Spleen (tissue), 11 donors: ENCODE data around the gene CMTM7. TPM values are rescaled to one million over a fixed set of nuclear protein-coding genes. Genes with fewer than 3 reads are reported as not detected.

Experiments used
- DNase-seq: peaks from one replicate; pipeline ENCODE4 v3.0.0-alpha.2; 2020
- H3K27ac ChIP-seq, 8 donors: fragments of 200-600 bp; sonication (generic) in 7 of 8; 1 replicate in 4 of 8; 2 replicates in 4 of 8; pipeline versions ENCODE4 v1.5.0 to v1.8.0; 2016 to 2021; ENCODE audit warnings: inconsistent platforms in 4 of 8, mild to moderate bottlenecking in 4 of 8, moderate library complexity in 1 of 8
- H3K27me3 ChIP-seq, 7 donors: fragments of 200-600 bp; sonication (generic) in 6 of 7; replicated peaks in 1 of 7; 1 replicate in 4 of 7; 2 replicates in 3 of 7; pipeline versions ENCODE4 v1.5.0 to v1.8.0; 2016 to 2021; ENCODE audit warnings: inconsistent platforms in 3 of 7, mild to moderate bottlenecking in 1 of 7
- H3K36me3 ChIP-seq, 6 donors: fragments of 200-600 bp; sonication (generic) in 5 of 6; 1 replicate in 4 of 6; 2 replicates in 2 of 6; pipeline versions ENCODE4 v1.5.0 to v1.8.0; 2016 to 2021; ENCODE audit warnings: inconsistent platforms in 2 of 6
- H3K4me1 ChIP-seq, 6 donors: fragments of 200-600 bp; sonication (generic) in 5 of 6; 1 replicate in 3 of 6; 2 replicates in 3 of 6; pipeline versions ENCODE4 v1.5.0 to v1.8.0; 2016 to 2021; ENCODE audit warnings: inconsistent platforms in 3 of 6
- H3K4me3 ChIP-seq, 8 donors: fragments of 200-600 bp; sonication (generic) in 7 of 8; 1 replicate in 4 of 8; 2 replicates in 4 of 8; pipeline versions ENCODE4 v1.5.0 to v1.8.0; 2016 to 2021; ENCODE audit warnings: inconsistent platforms in 4 of 8, mild to moderate bottlenecking in 4 of 8, moderate library complexity in 2 of 8
- H3K9me3 ChIP-seq, 8 donors: fragments of 200-600 bp; sonication (generic) in 7 of 8; 1 replicate in 4 of 8; 2 replicates in 4 of 8; pipeline versions ENCODE4 v1.5.0 to v1.8.0; 2016 to 2021; ENCODE audit warnings: inconsistent platforms in 4 of 8
- POLR2A ChIP-seq, 3 donors: fragments of 450-650 bp; IDR thresholded peaks; one replicate each; pipeline ENCODE4 v1.5.1; 2017; ENCODE audit warnings: antibody characterized with exemption in 3 of 3, mild to moderate bottlenecking in 1 of 3
- POLR2AphosphoS5 ChIP-seq, 3 donors: sonication (generic); formaldehyde crosslinking; IDR thresholded peaks; one replicate each; pipeline ENCODE4 v1.5.1; 2017; ENCODE audit warnings: antibody characterized with exemption in 3 of 3
- WGBS, 5 donors: extraction: QIAGEN DNeasy Blood & Tissue Kit in 3 of 5; methylation state at CpG; one replicate each; pipeline versions ENCODE4 v1.1.5 to v1.1.7; 2013 to 2018; 5-methylcytosine and 5-hydroxymethylcytosine counted together
- intact Hi-C: fragments of 100-400 bp; cut with DNase I; formaldehyde crosslinking; loops from one replicate; pipeline ENCODE4 v1.15.0; 2023; ENCODE audit warnings: low total_unique reads
- polyA plus RNA-seq, 3 donors: library from polyadenylated mRNA; stranded (reverse); fragments of 200-250 nt; gene quantifications; one replicate each; pipeline ENCODE4 v1.2.1, GENCODE V29; 2013
- total RNA-seq, 7 donors: library from RNA; depleted of rRNA in 3 of 7; stranded (reverse); fragments of >200 nt in 3 of 7; fragmentation: NEBNext Ultra II Directional in 4 of 7; extraction: Animal tissue kit (Norgen Biotek cat#: 25700) in 4 of 7; gene quantifications; one replicate each; pipeline versions ENCODE4 v1.1.0 to v1.2.1, GENCODE V29; 2016 to 2021
- TF ChIP-seq, protein P1 (sequence below), 11 experiments: fragments of 200-600 bp in 7 of 11; fragments of 450-650 bp in 4 of 11; sonication (generic) in 4 of 11; IDR thresholded peaks in 8 of 11; conservative IDR thresholded peaks in 3 of 11; 1 replicate in 7 of 11; 2 replicates in 4 of 11; pipeline versions ENCODE4 v1.4.0 to v1.8.0; 2016 to 2021; ENCODE audit warnings: antibody characterized with exemption in 11 of 11, inconsistent platforms in 4 of 11, mild to moderate bottlenecking in 1 of 11
- donor health status: healthy with polysubstance abuse.
- donor health status: DM: no; HTN: no; CAD: no; lungs with moderate emphysema.
- donor health status: DM: no; HTN: no; CAD: no.
- donor health status: Bipolar disorder and iron deficiency.
- donor health status: healthy.
- donor health status: DM: no; HTN: no; CAD: no.
- donor health status: DM: yes; HTN: yes; CAD: no.

Gene CMTM7
- total and polyA plus RNA-seq, 10 donors = 27.6 to 92.0 (median 47.5) TPM

DNA sequence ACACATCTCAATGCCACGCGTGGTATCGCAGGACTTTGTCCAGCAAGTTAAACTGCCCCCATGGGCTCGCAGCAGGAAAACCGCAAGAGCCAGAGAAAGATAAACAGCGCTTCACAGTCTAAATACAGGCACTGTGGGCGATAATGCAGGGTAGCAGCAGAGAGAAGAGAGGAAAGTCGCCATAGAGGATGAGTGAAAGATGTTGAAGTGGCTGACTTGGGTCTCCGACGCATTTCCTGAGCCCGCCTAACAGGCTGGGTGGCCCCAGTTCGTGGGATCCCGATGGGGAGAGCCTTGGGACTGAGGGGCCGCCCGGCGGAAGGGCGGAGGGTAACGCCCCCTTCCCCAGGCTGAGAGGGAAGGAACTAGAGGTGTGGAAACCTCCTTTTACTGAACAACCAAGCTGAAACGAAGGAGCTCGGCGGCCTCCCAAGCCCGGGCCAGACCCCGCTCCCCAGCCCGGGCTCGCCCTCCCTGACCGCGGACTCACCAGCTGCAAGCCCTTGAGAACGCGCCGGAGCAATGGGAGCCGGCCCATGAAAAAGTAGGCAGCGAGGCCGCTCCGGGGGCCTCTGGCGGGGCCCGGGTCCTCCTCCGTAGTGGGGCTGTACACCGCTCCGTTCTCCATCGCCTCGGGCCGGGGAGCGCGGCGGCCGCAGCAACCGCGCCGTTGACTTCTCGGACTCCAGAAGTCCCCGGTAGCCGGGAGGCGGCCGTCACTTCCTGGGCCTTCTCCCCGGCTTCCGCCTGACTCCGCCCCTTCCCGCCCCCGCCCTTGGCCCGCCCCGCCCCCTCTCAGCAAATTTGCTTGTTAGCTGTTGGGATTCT, 110.7 kb downstream of the CMTM7 start, which contains the start of gene CMTM6:
Gene CMTM6 (minus strand): TSS at position 735 of the 828 bp plus-strand sequence. CDS start 107 bp downstream, at position 628.
- WGBS, 5 donors = 0% methylated on average over 46 to 61 of the region's 61 CpGs
- no peaks in the 10 kb centered on the region for H3K27me3 ChIP-seq
- peaks cover 8 to 54% (median 49%) of the 10 kb centered on the region in 6 donors for H3K4me1 ChIP-seq
- H3K36me3 ChIP-seq = peaks cover 0 to 4% (median 0%) of the 10 kb centered on the region in 6 donors
- no peaks in the 10 kb centered on the region for H3K9me3 ChIP-seq
- TF ChIP-seq, protein P1, sequence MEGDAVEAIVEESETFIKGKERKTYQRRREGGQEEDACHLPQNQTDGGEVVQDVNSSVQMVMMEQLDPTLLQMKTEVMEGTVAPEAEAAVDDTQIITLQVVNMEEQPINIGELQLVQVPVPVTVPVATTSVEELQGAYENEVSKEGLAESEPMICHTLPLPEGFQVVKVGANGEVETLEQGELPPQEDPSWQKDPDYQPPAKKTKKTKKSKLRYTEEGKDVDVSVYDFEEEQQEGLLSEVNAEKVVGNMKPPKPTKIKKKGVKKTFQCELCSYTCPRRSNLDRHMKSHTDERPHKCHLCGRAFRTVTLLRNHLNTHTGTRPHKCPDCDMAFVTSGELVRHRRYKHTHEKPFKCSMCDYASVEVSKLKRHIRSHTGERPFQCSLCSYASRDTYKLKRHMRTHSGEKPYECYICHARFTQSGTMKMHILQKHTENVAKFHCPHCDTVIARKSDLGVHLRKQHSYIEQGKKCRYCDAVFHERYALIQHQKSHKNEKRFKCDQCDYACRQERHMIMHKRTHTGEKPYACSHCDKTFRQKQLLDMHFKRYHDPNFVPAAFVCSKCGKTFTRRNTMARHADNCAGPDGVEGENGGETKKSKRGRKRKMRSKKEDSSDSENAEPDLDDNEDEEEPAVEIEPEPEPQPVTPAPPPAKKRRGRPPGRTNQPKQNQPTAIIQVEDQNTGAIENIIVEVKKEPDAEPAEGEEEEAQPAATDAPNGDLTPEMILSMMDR (IDR thresholded peaks at IDR 0.05 in 8 of 11, conservative IDR thresholded peaks at IDR 0.05 in 3 of 11) = peak in 2 of 11 experiments; percentile 7 to 19
- TF ChIP-seq POLR2A (IDR thresholded peaks at IDR 0.05) (peak in 1 of 3 donors; percentile 45), POLR2AphosphoS5 (IDR thresholded peaks at IDR 0.05) (peak; percentile 72 to 92 (median 85))
- intact Hi-C loops = no loop called here
- H3K4me3 ChIP-seq = peak within 1 kb of the TSS; percentile 65 to 98 (median 87)
- peak within 1 kb of the TSS; percentile 90 to 100 (median 99) for H3K27ac ChIP-seq
- DNase-seq = peak; percentile 96

DNA sequence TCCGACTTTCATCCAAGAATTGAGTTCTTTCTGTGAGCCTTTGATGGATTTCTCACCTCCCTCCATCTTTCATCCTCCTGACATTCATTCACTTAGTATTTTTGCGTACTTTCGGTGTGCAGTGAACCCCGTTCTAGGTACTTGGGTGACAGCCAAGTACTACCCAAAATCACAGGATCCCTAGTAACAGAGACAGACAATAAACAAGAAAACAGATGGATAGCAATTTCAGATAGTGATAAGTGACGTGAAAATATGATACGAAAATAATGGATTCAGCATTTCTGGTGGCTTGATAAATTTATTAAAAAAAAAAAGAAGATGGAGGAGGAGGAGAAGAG, 111.3 kb downstream of the CMTM7 start:
- peaks cover 0 to 4% (median 0%) of the 10 kb centered on the region in 6 donors for H3K36me3 ChIP-seq
- no peaks in the 10 kb centered on the region for H3K9me3 ChIP-seq
- DNase-seq = no peak
- WGBS, 5 donors = 0 to 4% (median 1%) methylated on average over 6 of the region's 6 CpGs
- H3K4me1 ChIP-seq = peaks cover 8 to 49% (median 43%) of the 10 kb centered on the region in 6 donors
- peak overlapping the region; percentile 90 to 100 (median 99) for H3K27ac ChIP-seq
- intact Hi-C loops = no loop called here
- TF ChIP-seq POLR2AphosphoS5 (IDR thresholded peaks at IDR 0.05) = no peak
- H3K4me3 ChIP-seq = peak overlapping the region; percentile 65 to 98 (median 87)
- no peaks in the 10 kb centered on the region for H3K27me3 ChIP-seq

Other genes with a start within 250 kb of the CMTM7 start
- 1 to 10 TPM; 1.0 to 3.5 (median 2.2) TPM for gene CMTM8, start 153.2 kb upstream of the CMTM7 start, total RNA-seq
- gene CMTM8, start 153.2 kb upstream of the CMTM7 start, polyA plus RNA-seq = 1 to 10 TPM in 2 of 3 donors, under 1 TPM in 1; 0.61 to 1.5 (median 1.4) TPM
- 100 to 1,000 TPM in 2 of 7 donors, 10 to 100 TPM in 5; 73.2 to 116 (median 82.0) TPM for gene CMTM6, start 111.0 kb downstream of the CMTM7 start, total RNA-seq
- 10 to 100 TPM; 26.6 to 31.8 (median 26.9) TPM for gene CMTM6, start 111.0 kb downstream of the CMTM7 start, polyA plus RNA-seq
- gene DYNC1LI1, start 179.0 kb downstream of the CMTM7 start, total RNA-seq = 10 to 100 TPM; 34.0 to 46.4 (median 38.0) TPM
- 10 to 100 TPM; 13.3 to 19.5 (median 16.6) TPM for gene DYNC1LI1, start 179.0 kb downstream of the CMTM7 start, polyA plus RNA-seq